NCI-H446 treated with DMSO at 0.1 percent for 48 hours (cell line): ENCODE results near the gene DYRK1A.
A peak's percentile ranks its signal among the peaks of the same experiment; 100 is the strongest.

Source experiments
- DNase-seq: peaks from one replicate; lab custom pipeline; 2025; lab: John Stamatoyannopoulos, UW

DYRK1A gene

GRCh38 chr21:37450445-37450941 lies 83.9 kb downstream of the DYRK1A start:
- DNase-seq, result no peak

DNA sequence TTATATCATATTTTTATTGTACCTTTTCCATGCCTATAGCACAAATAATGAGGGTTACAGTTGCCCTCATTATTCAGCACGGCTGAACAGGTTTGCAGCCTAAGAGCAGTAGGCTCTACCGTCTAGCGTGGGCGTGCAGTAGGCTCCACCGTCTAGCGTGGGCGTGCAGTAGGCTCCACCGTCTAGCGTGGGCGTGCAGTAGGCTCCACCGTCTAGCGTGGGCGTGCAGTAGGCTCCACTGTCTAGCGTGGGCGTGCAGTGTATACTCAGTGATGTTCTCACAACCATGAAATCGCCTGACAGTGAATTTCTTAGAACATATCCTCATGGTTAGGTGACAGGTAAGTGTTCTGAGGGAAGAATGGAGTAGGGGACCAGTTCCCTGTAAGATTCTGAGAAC lies 84.9 kb downstream of the DYRK1A start:
- no peak for DNase-seq

DNA sequence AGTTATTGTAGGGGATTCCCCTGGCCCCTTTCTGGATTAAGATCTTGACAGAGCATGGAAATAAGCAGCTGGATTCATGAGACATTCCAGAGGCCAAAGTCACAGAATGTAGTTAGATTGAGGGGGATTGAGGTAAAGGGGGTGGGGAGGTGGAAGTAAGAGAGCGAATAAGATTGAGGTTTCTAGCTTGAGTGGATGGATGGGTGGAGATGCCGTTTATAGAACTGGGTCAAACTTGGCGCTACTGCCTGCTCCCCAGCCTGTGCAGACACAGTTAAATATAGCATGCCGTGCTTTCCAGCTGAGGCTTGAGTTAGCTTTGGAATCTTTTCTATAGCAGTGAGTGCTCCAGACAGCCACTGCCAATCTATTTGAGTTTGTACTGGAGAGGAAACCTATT lies 85.7 kb downstream of the DYRK1A start:
- no peak for DNase-seq

GRCh38 chr21:37453350-37453749 lies 86.8 kb downstream of the DYRK1A start:
- no peak for DNase-seq

DNA sequence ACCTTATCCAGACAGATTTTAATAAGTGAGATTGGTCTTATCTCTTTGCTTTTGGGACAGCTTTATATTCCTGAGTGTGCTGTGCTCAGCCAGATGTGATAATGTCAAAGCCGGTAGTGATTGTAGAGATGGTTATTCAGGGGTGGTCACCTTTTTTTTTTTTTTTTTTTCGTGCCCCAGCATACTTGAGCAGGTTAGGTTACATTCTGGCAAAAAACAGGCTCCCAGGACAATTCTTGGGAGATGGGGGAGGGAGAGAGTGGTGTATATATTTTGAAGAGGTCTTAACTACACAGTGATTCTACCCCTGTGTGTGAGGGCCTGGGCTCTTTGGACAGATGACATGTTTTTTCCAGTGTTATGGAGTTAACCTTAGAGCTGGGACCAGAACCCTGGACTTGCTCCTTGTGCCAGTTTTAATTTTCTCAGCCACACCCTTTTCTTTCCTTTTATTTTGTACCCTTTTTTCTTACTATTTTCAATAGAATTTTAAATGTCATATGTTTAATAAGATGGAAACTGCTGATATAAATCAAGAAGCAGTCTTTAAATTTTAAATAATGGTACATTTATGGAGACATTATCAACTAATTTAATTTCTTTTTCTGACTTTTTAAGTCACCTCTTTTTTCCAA lies 88.4 kb downstream of the DYRK1A start:
- no peak for DNase-seq

GRCh38 chr21:37455504-37455911 lies 88.9 kb downstream of the DYRK1A start:
- DNase-seq, result no peak

GRCh38 chr21:37458669-37459276 lies 92.2 kb downstream of the DYRK1A start:
- no peak for DNase-seq

DNA sequence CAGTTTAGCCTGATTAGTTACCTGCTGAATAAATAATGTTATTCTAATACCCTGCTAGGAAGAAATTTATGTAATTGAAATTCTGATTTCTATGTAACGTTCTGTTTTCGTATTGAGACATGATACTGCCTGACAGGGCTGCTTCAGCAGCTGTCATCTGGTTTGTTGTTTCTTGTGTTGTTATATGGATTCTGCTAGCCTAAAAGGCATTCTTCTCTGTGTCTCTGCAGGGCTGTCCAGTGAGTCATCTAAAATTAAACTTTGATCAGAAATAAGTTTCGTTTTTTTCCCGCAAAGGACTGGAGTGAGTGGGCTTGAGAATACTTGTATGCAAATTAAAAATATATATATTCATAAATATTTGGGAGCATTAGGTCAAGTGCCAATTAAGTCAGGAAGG lies 93.0 kb downstream of the DYRK1A start:
- no peak for DNase-seq

DNA sequence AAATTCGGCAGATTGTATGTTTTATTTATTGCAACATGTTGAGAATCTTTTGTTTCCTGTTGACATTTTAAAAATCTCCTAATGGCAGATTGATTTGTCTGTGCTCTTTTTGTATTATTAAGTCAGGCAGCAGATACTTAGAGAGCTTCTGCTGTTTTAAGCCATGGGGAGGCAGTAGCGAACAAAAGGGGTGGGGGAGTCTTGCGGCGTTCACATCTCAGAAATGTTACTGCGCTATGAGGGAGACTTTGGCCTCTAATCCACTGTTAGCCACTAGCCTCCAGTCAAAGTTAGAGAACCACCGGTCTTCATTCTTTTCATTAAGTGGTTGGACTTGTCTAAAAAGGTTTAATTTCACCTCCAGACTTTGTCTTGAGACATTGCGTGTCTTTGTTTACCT lies 93.6 kb downstream of the DYRK1A start:
- no peak for DNase-seq

DNA sequence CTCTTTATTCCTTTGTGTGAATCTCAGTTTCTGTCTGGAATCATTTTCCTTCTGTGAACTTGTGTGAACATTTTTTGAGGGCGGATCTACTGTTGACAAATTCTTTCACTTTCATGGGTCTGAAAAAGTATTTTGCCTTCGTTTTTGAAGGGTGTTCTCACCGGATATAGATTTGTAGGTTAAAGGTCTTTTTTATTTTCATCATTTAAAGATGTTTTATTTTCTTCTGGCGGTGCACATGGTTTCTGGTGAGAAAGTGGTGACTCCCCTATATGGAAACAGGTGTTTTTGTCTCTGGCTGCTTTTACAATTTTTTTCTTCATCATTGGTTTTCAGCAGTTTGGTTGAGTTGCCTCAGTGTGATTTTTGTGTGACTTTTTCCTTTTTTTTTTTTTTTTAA lies 94.9 kb downstream of the DYRK1A start:
- DNase-seq, result no peak

DNA sequence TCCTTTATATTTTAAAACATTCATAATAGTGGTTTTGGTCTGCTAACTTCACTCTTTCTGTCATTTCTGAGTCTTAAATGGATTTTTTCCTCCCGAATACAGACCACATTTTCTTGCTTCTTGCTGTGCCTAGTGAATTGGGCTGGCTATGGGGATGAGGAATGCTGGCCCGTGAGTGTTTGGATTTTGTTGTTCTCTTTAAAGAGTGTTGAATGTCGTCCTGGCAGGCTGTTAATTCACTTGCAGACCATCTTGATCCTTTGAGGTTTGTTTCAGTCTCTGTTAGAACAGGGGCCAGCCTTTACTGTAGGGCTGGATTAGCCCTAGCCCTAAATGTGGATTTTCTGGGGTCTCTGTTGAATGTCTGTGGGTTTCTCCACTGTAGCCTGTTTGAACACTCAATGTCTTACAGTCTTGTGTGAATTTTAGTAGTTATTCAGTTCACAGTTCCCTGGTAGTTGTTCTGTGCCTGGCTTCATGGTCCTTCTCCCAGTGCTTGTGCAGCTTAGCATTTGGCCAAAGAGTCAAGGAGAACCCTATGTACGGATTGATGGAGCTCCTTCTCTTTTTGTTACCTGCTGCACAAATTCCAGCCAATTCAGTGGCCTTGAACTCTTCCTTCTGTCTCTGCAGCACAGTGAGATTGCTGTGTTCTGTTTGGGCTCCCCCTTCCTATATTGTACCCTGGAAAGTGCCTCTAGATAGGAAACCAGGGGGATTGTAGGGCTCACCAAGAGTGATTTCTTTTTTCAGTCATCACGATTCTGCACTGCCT lies 95.7 kb downstream of the DYRK1A start:
- DNase-seq, result no peak

- DNase-seq, result peak; percentile 57
Measured at GRCh38 chr21:37463083-37463801, 96.7 kb downstream of the DYRK1A start.

DNA sequence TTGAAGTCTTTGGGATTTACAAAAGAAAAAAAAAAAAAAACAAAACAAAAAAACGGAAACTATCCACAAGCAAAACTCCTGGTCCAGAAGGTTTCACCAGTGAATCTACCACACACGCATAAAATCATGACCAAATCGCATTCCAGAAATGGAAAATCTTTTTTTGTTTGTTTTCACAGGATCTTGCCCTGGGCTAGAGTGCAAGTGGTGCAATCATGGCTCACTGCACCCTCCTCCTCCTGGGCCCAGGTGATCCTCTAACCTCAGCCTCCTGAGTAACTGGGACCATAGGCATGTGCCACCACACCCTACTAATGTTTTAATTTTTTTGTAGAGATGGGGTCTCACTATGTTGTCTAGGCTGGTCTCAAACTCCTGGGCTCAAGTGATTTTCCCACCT lies 100.5 kb downstream of the DYRK1A start:
- DNase-seq, result no peak

DNA sequence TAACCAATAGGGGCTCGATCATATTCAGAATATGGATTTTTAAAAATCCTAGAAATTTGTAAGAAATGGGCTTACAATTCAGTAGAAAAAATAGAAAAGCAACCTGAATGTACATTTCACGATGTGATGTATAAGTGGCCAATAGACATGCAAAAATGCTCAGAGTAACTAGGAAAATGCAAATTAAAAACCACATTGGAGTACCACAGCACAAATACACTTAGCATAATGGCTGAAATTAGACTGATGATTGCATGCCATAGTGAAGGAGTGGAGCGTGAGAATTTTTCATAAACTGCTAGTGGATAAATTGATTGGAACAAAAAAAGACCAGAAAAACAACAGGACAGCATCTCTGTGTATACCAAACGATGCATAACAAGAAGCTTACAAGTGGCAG lies 102.3 kb downstream of the DYRK1A start:
- DNase-seq, result no peak

DNA sequence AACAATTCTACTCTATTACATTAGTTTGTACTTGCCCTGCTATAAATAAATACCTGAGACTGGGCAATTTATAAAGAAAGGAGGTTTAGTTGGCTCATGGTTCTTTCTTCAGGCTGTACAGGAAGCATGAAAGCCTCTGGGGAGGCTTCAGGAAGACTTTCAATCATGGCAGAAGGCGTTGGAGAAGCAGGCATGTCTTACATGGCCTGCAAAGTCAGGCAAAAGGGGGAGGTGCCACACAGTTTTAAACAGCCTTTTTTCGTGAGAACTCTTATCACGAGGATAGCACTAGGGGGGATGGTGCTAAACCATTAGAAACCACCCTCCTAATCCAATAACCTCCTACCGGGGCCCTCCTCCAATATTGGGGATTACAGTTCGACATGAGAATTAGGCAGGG lies 102.9 kb downstream of the DYRK1A start:
- no peak for DNase-seq

GRCh38 chr21:37472581-37472980 lies 106.0 kb downstream of the DYRK1A start:
- no peak for DNase-seq

GRCh38 chr21:37473491-37473890 lies 106.9 kb downstream of the DYRK1A start:
- DNase-seq, result no peak

GRCh38 chr21:37474342-37474741 lies 107.8 kb downstream of the DYRK1A start:
- no peak for DNase-seq

- no peak for DNase-seq
Measured at GRCh38 chr21:37475186-37475868, 108.8 kb downstream of the DYRK1A start.

GRCh38 chr21:37478794-37479193 lies 112.2 kb downstream of the DYRK1A start:
- no peak for DNase-seq

DNA sequence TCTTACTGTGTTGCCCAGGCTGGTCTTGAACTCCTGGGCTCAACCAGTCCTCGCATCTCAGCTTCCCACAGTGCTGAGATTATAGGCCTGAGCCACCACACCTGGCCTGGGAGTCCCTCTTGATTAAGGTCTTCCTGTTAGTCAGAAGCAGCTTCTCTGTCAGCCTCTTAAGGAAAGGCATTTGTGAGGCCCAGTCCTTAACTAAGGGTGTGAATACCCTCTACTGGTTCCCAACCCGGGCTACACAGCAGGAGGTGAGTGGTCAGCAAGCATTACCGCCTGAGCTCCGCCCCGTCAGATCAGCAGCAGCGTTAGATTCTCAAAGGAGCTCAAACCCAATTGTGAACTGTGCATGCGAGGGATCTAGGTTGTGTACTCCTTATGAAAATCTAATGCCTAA lies 117.2 kb downstream of the DYRK1A start:
- DNase-seq, result no peak
